GM21576 (cell line): ENCODE measurements around the gene STXBP6.

Source experiments
- ATAC-seq: cut with Tn5 transposase; IDR thresholded peaks from one replicate; pipeline ENCODE4 v1.9.1; 2021; ENCODE audit warnings: mild to moderate bottlenecking, moderate library complexity; ENCODE audit not compliant: unreplicated experiment

STXBP6 gene

GRCh38 chr14:25019892-25020291 is 30.1 kb downstream of the STXBP6 start:
- ATAC-seq = no peak

GRCh38 chr14:25017562-25017961 is 32.4 kb downstream of the STXBP6 start:
- no peak for ATAC-seq

GRCh38 chr14:25015761-25016160 is 34.2 kb downstream of the STXBP6 start:
- no peak for ATAC-seq

GRCh38 chr14:25014440-25014839 is 35.5 kb downstream of the STXBP6 start:
- ATAC-seq = no peak

- no peak for ATAC-seq
Observed at GRCh38 chr14:25011095-25011494, 38.9 kb downstream of the STXBP6 start.

- no peak for ATAC-seq
Observed at GRCh38 chr14:25010471-25010870, 39.5 kb downstream of the STXBP6 start.

GRCh38 chr14:25009891-25010290 is 40.1 kb downstream of the STXBP6 start:
- no peak for ATAC-seq

- ATAC-seq = no peak
Observed at GRCh38 chr14:25007832-25008231, 42.1 kb downstream of the STXBP6 start.

GRCh38 chr14:25006961-25007795 is 42.8 kb downstream of the STXBP6 start:
- ATAC-seq = no peak

GRCh38 chr14:25006031-25006430 is 43.9 kb downstream of the STXBP6 start:
- no peak for ATAC-seq

GRCh38 chr14:25004389-25004809 is 45.5 kb downstream of the STXBP6 start:
- no peak for ATAC-seq

- ATAC-seq = no peak
Observed at GRCh38 chr14:25003537-25003936, 46.4 kb downstream of the STXBP6 start.

GRCh38 chr14:25001601-25002000 is 48.3 kb downstream of the STXBP6 start:
- ATAC-seq = no peak

- ATAC-seq = no peak
Observed at GRCh38 chr14:25001156-25001555, 48.8 kb downstream of the STXBP6 start.

- no peak for ATAC-seq
Observed at GRCh38 chr14:24999157-24999556, 50.8 kb downstream of the STXBP6 start.

GRCh38 chr14:24996930-24997725 is 52.8 kb downstream of the STXBP6 start:
- ATAC-seq = no peak

- ATAC-seq = no peak
Observed at GRCh38 chr14:24995016-24995415, 54.9 kb downstream of the STXBP6 start.

GRCh38 chr14:24993631-24994030 is 56.3 kb downstream of the STXBP6 start:
- no peak for ATAC-seq

- no peak for ATAC-seq
Observed at GRCh38 chr14:24992624-24993360, 57.2 kb downstream of the STXBP6 start.

GRCh38 chr14:24991821-24992220 is 58.1 kb downstream of the STXBP6 start:
- no peak for ATAC-seq

- ATAC-seq = no peak
Observed at GRCh38 chr14:24991288-24991687, 58.7 kb downstream of the STXBP6 start.
